HCT116 (cell line): Measurements from ENCODE around the gene GPX7. TPM values are rescaled to one million over a fixed set of nuclear protein-coding genes. Genes with fewer than 3 reads are reported as not detected.

ENCODE experiments used
- ATAC-seq: fragments of 200-7000 bp; cut with Tn5 transposase; 2 replicates; pipeline ENCODE4 v1.9.1; 2020; ENCODE audit warnings: mild to moderate bottlenecking, moderate library complexity
- BruUV-seq: library from RNA; stranded (reverse); fragments of 400-500 nt; replicated peaks from 2 replicates; lab custom pipeline; 2021; lab: Mats Ljungman, UMichigan
- CTCF ChIA-PET: fragments of 300-600 bp; sonication (Branson Sonifier 250); formaldehyde crosslinking; loops from one replicate; lab custom pipeline; 2021; ENCODE audit warnings: antibody characterized with exemption; lab: Charles Lee
- POLR2A ChIA-PET: fragments of 300-600, 350-600 bp; sonication (Branson Sonifier 250); formaldehyde crosslinking; loops from one replicate; lab custom pipeline; 2021; ENCODE audit warnings: antibody characterized with exemption; lab: Charles Lee
- RAD21 ChIA-PET, 2 experiments: fragments of 300-600 bp; sonication (Branson Sonifier 250); formaldehyde crosslinking; loops; one replicate each; lab custom pipeline; 2023; ENCODE audit warnings: low total read pairs in 2 of 2; ENCODE audit not compliant: uncharacterized antibody in 2 of 2, unreplicated experiment in 2 of 2, low non-redundant PET in 1 of 2; lab: Charles Lee
- DNase-seq: peaks from one replicate; pipeline ENCODE4 v3.0.0-alpha.2; 2010; ENCODE audit warnings: low read depth, low spot score
- H2AFZ ChIP-seq: fragments of 200-600 bp; shearing (Covaris generic), sonication (generic); 2 replicates; pipeline ENCODE4 v1.6.1; 2017; ENCODE audit warnings: low read depth, mixed run types, mixed read lengths, antibody characterized with exemption, low read length; ENCODE audit not compliant: poor library complexity, severe bottlenecking
- H3K27ac ChIP-seq: 2 replicates; pipeline ENCODE4 v1.5.1; 2012; ENCODE audit warnings: low read depth, low read length
- H3K27me3 ChIP-seq: fragments of 200-600 bp; sonication (generic); 2 replicates; pipeline ENCODE4 v1.6.1; 2016; ENCODE audit warnings: mixed run types, low read length, mixed read lengths; ENCODE audit not compliant: insufficient read depth
- H3K36me3 ChIP-seq, 2 experiments: fragments of 200-500 bp in 1 of 2; fragments of 200-600 bp in 1 of 2; sonication (Bioruptor generic) in 1 of 2; sonication (generic) in 1 of 2; 2 replicates each; pipeline versions ENCODE4 v1.5.1 to v1.6.1; 2014 to 2016; ENCODE audit warnings: low read length in 2 of 2, inconsistent platforms in 1 of 2, mixed read lengths in 1 of 2, mixed run types in 1 of 2; ENCODE audit not compliant: insufficient read depth in 2 of 2, control insufficient read depth in 1 of 2
- H3K4me1 ChIP-seq, 2 experiments: fragments of 200-600 bp in 1 of 2; sonication (generic) in 1 of 2; 2 replicates each; pipeline versions ENCODE4 v1.5.1 to v1.6.1; 2012 to 2017; ENCODE audit warnings: low read length in 2 of 2, inconsistent platforms in 1 of 2, mild to moderate bottlenecking in 1 of 2, mixed read lengths in 1 of 2, mixed run types in 1 of 2, moderate library complexity in 1 of 2; ENCODE audit not compliant: insufficient read depth in 2 of 2, control insufficient read depth in 1 of 2
- H3K4me2 ChIP-seq: fragments of 200-600 bp; sonication (generic); 2 replicates; pipeline ENCODE4 v1.6.1; 2017; ENCODE audit warnings: mixed run types, low read length, mixed read lengths
- H3K4me3 ChIP-seq, 2 experiments: fragments of 200-600 bp in 1 of 2; sonication (generic) in 1 of 2; replicated peaks in 1 of 2; 2 replicates each; pipeline ENCODE4 v1.5.1; 2011 to 2016; ENCODE audit warnings: low read length in 2 of 2, control low read depth in 1 of 2, low read depth in 1 of 2, mild to moderate bottlenecking in 1 of 2, mixed read lengths in 1 of 2, mixed run types in 1 of 2
- H3K79me2 ChIP-seq: fragments of 200-600 bp; sonication (generic); 2 replicates; pipeline ENCODE4 v1.6.1; 2017; ENCODE audit warnings: mild to moderate bottlenecking, mixed run types, low read length, moderate library complexity, mixed read lengths; ENCODE audit not compliant: insufficient read depth
- H3K9ac ChIP-seq: fragments of 200-600 bp; sonication (generic); 2 replicates; pipeline ENCODE4 v1.6.1; 2016; ENCODE audit warnings: low read length, mixed read lengths
- H3K9me2 ChIP-seq: fragments of 200-600 bp; sonication (generic), shearing (Covaris generic); 2 replicates; pipeline ENCODE4 v1.6.1; 2017; ENCODE audit warnings: mixed run types, mild to moderate bottlenecking, moderate library complexity; ENCODE audit not compliant: insufficient read depth
- H3K9me3 ChIP-seq, 2 experiments: fragments of 200-500 bp in 1 of 2; fragments of 200-600 bp in 1 of 2; sonication (Bioruptor generic) in 1 of 2; sonication (generic) in 1 of 2; 2 replicates each; pipeline ENCODE4 v1.6.1; 2014 to 2017; ENCODE audit warnings: low read length in 2 of 2, mixed read lengths in 2 of 2, inconsistent platforms in 1 of 2, low read depth in 1 of 2, mild to moderate bottlenecking in 1 of 2, mixed run types in 1 of 2, moderate library complexity in 1 of 2; ENCODE audit not compliant: control insufficient read depth in 1 of 2, insufficient read depth in 1 of 2
- H4K20me1 ChIP-seq: fragments of 200-600 bp; sonication (generic), shearing (Covaris generic); 2 replicates; pipeline ENCODE4 v1.6.1; 2017; ENCODE audit warnings: mixed run types, mild to moderate bottlenecking, moderate library complexity; ENCODE audit not compliant: insufficient read depth
- ATF3 ChIP-seq: IDR thresholded peaks from 2 replicates; pipeline ENCODE4 v1.6.1; 2012
- CBX3 ChIP-seq: IDR thresholded peaks from 2 replicates; pipeline ENCODE4 v1.6.1; 2012; ENCODE audit warnings: low read depth
- CEBPB ChIP-seq: IDR thresholded peaks from 2 replicates; pipeline ENCODE4 v1.6.1; 2012; ENCODE audit warnings: low read depth
- CTCF ChIP-seq, 3 experiments: fragments of 200-600 bp in 1 of 3; sonication (generic) in 1 of 3; IDR thresholded peaks in 2 of 3; conservative IDR thresholded peaks in 1 of 3; 2 replicates each; pipeline ENCODE4 v1.5.1; 2012 to 2017; ENCODE audit warnings: low read depth in 2 of 3, low read length in 2 of 3, antibody characterized with exemption in 1 of 3, borderline replicate concordance in 1 of 3, control low read depth in 1 of 3, mild to moderate bottlenecking in 1 of 3, mixed read lengths in 1 of 3, mixed run types in 1 of 3, moderate library complexity in 1 of 3; ENCODE audit not compliant: insufficient read depth in 1 of 3
- EGR1 ChIP-seq: IDR thresholded peaks from 2 replicates; pipeline ENCODE4 v1.6.1; 2012; ENCODE audit warnings: low read depth
- ELF1 ChIP-seq: IDR thresholded peaks from 2 replicates; pipeline ENCODE4 v1.6.1; 2012; ENCODE audit warnings: low read depth, borderline replicate concordance
- EZH2 ChIP-seq: fragments of 200-600 bp; sonication (generic); IDR thresholded peaks from 2 replicates; pipeline ENCODE4 v1.6.1; 2017; ENCODE audit warnings: antibody characterized with exemption, mixed run types
- EZH2phosphoT487 ChIP-seq: fragments of 200-600 bp; IDR thresholded peaks from 2 replicates; pipeline ENCODE4 v1.6.1; 2018; ENCODE audit warnings: antibody characterized with exemption, borderline replicate concordance
- FOSL1 ChIP-seq: IDR thresholded peaks from 2 replicates; pipeline ENCODE4 v1.6.1; 2012; ENCODE audit warnings: low read depth
- JUND ChIP-seq: IDR thresholded peaks from 2 replicates; pipeline ENCODE4 v1.6.1; 2012
- MAX ChIP-seq: IDR thresholded peaks from 2 replicates; pipeline ENCODE4 v1.6.1; 2012
- POLR2A ChIP-seq: IDR thresholded peaks from 2 replicates; pipeline ENCODE4 v1.7.0; 2011; ENCODE audit warnings: borderline replicate concordance; ENCODE audit not compliant: insufficient read depth, insufficient read length; ENCODE audit errors: extremely low read depth
- POLR2AphosphoS5 ChIP-seq: IDR thresholded peaks from 2 replicates; pipeline ENCODE4 v1.6.1; 2011; ENCODE audit warnings: mild to moderate bottlenecking, low read depth, low read length, moderate library complexity
- RAD21 ChIP-seq: IDR thresholded peaks from 2 replicates; pipeline ENCODE4 v1.6.1; 2012; ENCODE audit warnings: low read depth, mild to moderate bottlenecking
- REST ChIP-seq: IDR thresholded peaks from 2 replicates; pipeline ENCODE4 v1.6.1; 2012; ENCODE audit warnings: low read depth
- SIN3A ChIP-seq: IDR thresholded peaks from 2 replicates; pipeline ENCODE4 v1.6.1; 2012; ENCODE audit warnings: low read depth
- TCF7L2 ChIP-seq: IDR thresholded peaks from 2 replicates; pipeline ENCODE4 v1.7.0; 2011; ENCODE audit warnings: borderline replicate concordance, inconsistent platforms; ENCODE audit not compliant: insufficient read depth, insufficient read length; ENCODE audit errors: extremely low read depth
- YY1 ChIP-seq: IDR thresholded peaks from 2 replicates; pipeline ENCODE4 v1.6.1; 2011; ENCODE audit warnings: low read length, low read depth, moderate library complexity, mild to moderate bottlenecking; ENCODE audit not compliant: insufficient replicate concordance; ENCODE audit errors: extremely low read depth
- ZFX ChIP-seq: fragments of 450-650 bp; IDR thresholded peaks from 2 replicates; pipeline ENCODE4 v1.6.1; 2017
- ZNF274 ChIP-seq: fragments of 200-500 bp; sonication (Bioruptor generic); IDR thresholded peaks from 2 replicates; pipeline ENCODE4 v1.6.1; 2014; ENCODE audit warnings: mild to moderate bottlenecking, low read depth, low read length, inconsistent platforms
- intact Hi-C: fragments of 100-400 bp; cut with micrococcal nuclease; formaldehyde crosslinking; loops from 2 replicates; pipeline ENCODE4 v1.10.0; 2022
- total RNA-seq: library from RNA; stranded (reverse); gene quantifications from one replicate; pipeline ENCODE4 v1.2.1, GENCODE V29; 2021; ENCODE audit not compliant: unreplicated experiment

The GPX7 gene
- total RNA-seq, 1 experiment from 2014 or later, result not detected

GRCh38 chr1:52590266-52590665 lies 11.9 kb upstream of the GPX7 start:
- ChIA-PET RAD21 (no interaction called here), POLR2A (no interaction called here), CTCF (no interaction called here)
- DNase-seq (no peak), ATAC-seq (no peak)
- H3K27me3 ChIP-seq, result no peaks in the 10 kb centered on the region
- no peak overlapping the region for H3K9ac ChIP-seq
- H2AFZ ChIP-seq, result no peak overlapping the region
- H3K9me2 ChIP-seq, result no peaks in the 10 kb centered on the region
- no peaks in the 10 kb centered on the region for H3K4me1 ChIP-seq
- BruUV-seq, result no TSS peak
- no peak overlapping the region for H3K27ac ChIP-seq
- no peak for TF ChIP-seq CBX3
- no peak for TF ChIP-seq JUND
- no peak for TF ChIP-seq EZH2
- no peak for TF ChIP-seq ZFX
- no peak for TF ChIP-seq ATF3
- TF ChIP-seq EZH2phosphoT487, result no peak
- TF ChIP-seq POLR2A, result no peak
- TF ChIP-seq REST, result no peak
- TF ChIP-seq EGR1, result no peak
- TF ChIP-seq MAX, result no peak
- no peak for TF ChIP-seq ELF1
- no peak for TF ChIP-seq CEBPB
- no peak for TF ChIP-seq FOSL1
- TF ChIP-seq SIN3A, result no peak
- no peak for TF ChIP-seq RAD21
- no peak for TF ChIP-seq TCF7L2
- TF ChIP-seq POLR2AphosphoS5, result no peak
- TF ChIP-seq ZNF274, result no peak
- TF ChIP-seq YY1, result no peak
- TF ChIP-seq CTCF (IDR thresholded peaks at IDR 0.05 in 2 of 3, conservative IDR thresholded peaks at IDR 0.05 in 1 of 3; ENCODE audit: borderline replicate concordance in 1 of 3, insufficient read depth in 1 of 3, low read depth in 2 of 3, low read length in 2 of 3), result no peak
- H3K79me2 ChIP-seq, result no peaks in the 10 kb centered on the region
- intact Hi-C loops, result no loop called here
- H4K20me1 ChIP-seq, result no peaks in the 10 kb centered on the region
- H3K4me2 ChIP-seq, result no peak overlapping the region
- H3K4me3 ChIP-seq, result no peak overlapping the region
- H3K36me3 ChIP-seq, result no peaks in the 10 kb centered on the region
- H3K9me3 ChIP-seq, result no peaks in the 10 kb centered on the region
